ENCODE data around the gene SRP68.

- no peak for TF ChIP-seq CTCF (IDR thresholded peaks at IDR 0.05)
- no peak for TF ChIP-seq JUNB (IDR thresholded peaks at IDR 0.05)
- TF ChIP-seq POLR2A (IDR thresholded peaks at IDR 0.05; ENCODE audit: low read length) = no peak
- TF ChIP-seq HDAC2 (IDR thresholded peaks at IDR 0.05) = no peak
- TF ChIP-seq EP300 (IDR thresholded peaks at IDR 0.05) = no peak
- no peak for TF ChIP-seq CEBPB (IDR thresholded peaks at IDR 0.05)
- TF ChIP-seq RAD21 (conservative IDR thresholded peaks at IDR 0.05 in 1 of 2, IDR thresholded peaks at IDR 0.05 in 1 of 2) = no peak
Observed at GRCh38 chr17:76079956-76080767, 7.8 kb upstream of the SRP68 start.

Measured in A549 (cell line).